Measurements from ENCODE around the gene UBE3D. TPM values are rescaled to one million over a fixed set of nuclear protein-coding genes. Genes with fewer than 3 reads are reported as not detected.

UBE3D gene
- total RNA-seq, 3 donors from 2014 or later (not counting 1 experiment from before 2014, with no cell fraction given), result 6.6 to 7.9 (median 7.2) TPM

DNA sequence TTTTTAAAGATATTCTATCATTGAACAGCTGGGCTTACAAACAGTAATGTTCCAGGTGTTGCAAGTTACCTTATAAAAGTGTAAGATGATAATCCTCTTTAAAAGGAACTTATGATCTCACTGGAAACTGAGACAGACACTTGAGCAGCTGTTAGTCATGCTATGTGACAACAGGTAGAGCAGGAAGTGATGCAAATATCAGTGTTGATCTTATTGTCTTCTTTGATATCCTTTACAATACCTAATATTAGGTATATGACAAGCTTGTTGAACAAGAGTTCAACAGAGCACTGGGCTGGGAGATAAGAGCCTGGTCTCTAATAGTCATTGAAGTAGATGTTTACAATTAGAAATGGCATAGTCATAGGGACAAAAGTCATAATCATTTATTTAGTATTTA is 150.0 kb downstream of the UBE3D start:
- ATAC-seq (no peak), DNase-seq (no peak)
- no peak overlapping the region for H3K4me3 ChIP-seq (ENCODE audit: low read length)
- H3K4me1 ChIP-seq (ENCODE audit: control insufficient read depth, insufficient read depth, low read length), result no peaks in the 10 kb centered on the region
- H3K27me3 ChIP-seq (ENCODE audit: control insufficient read depth, insufficient read depth, low read length), result no peaks in the 10 kb centered on the region
- no peaks in the 10 kb centered on the region for H3K36me3 ChIP-seq (ENCODE audit: control insufficient read depth, insufficient read depth, low read length)
- no peaks in the 10 kb centered on the region for H3K9me3 ChIP-seq (ENCODE audit: control insufficient read depth, insufficient read depth, low read length)
- Mint-ChIP-seq H3K4me1 (no peaks in the 10 kb centered on the region), H3K36me3 (no peaks in the 10 kb centered on the region), H3K4me3 (no peak overlapping the region), H3K9me3 (peaks cover 0 to 6% of the 10 kb centered on the region in 2 donors), H3K27me3 (ENCODE audit: low read depth in 2 of 2) (no peaks in the 10 kb centered on the region), H3K27ac (no peak overlapping the region)
- no peak overlapping the region for H3K27ac ChIP-seq (ENCODE audit: low read length)
- intact Hi-C loops (cut with micrococcal nuclease), result no loop called here
- TF ChIP-seq CTCF (IDR thresholded peaks at IDR 0.05), result no peak

GRCh38 chr6:82914511-82914910 is 151.1 kb downstream of the UBE3D start:
- H3K4me3 ChIP-seq (ENCODE audit: low read length), result no peak overlapping the region
- no peaks in the 10 kb centered on the region for H3K9me3 ChIP-seq (ENCODE audit: control insufficient read depth, insufficient read depth, low read length)
- Mint-ChIP-seq H3K4me3 (no peak overlapping the region), H3K4me1 (no peaks in the 10 kb centered on the region), H3K27me3 (ENCODE audit: low read depth in 2 of 2) (no peaks in the 10 kb centered on the region), H3K27ac (no peak overlapping the region), H3K36me3 (no peaks in the 10 kb centered on the region), H3K9me3 (peaks cover 0 to 6% of the 10 kb centered on the region in 2 donors)
- 100% methylated on average over 2 of the region's 4 CpGs for WGBS (ENCODE audit: insufficient coverage)
- no peak overlapping the region for H3K27ac ChIP-seq (ENCODE audit: low read length)
- ATAC-seq (no peak), DNase-seq (no peak)
- no peaks in the 10 kb centered on the region for H3K36me3 ChIP-seq (ENCODE audit: control insufficient read depth, insufficient read depth, low read length)
- intact Hi-C loops (cut with micrococcal nuclease), result no loop called here
- no peaks in the 10 kb centered on the region for H3K4me1 ChIP-seq (ENCODE audit: control insufficient read depth, insufficient read depth, low read length)
- no peaks in the 10 kb centered on the region for H3K27me3 ChIP-seq (ENCODE audit: control insufficient read depth, insufficient read depth, low read length)
- no peak for TF ChIP-seq CTCF (IDR thresholded peaks at IDR 0.05)

- Mint-ChIP-seq H3K27ac (no peak overlapping the region), H3K4me1 (no peaks in the 10 kb centered on the region), H3K9me3 (no peaks in the 10 kb centered on the region), H3K4me3 (no peak overlapping the region), H3K36me3 (no peaks in the 10 kb centered on the region), H3K27me3 (ENCODE audit: low read depth in 2 of 2) (no peaks in the 10 kb centered on the region)
- Histone ChIP-seq H3K4me1 (ENCODE audit: control insufficient read depth, insufficient read depth, low read length) (no peaks in the 10 kb centered on the region), H3K27me3 (ENCODE audit: control insufficient read depth, insufficient read depth, low read length) (no peaks in the 10 kb centered on the region), H3K36me3 (ENCODE audit: control insufficient read depth, insufficient read depth, low read length) (no peaks in the 10 kb centered on the region), H3K27ac (ENCODE audit: low read length) (no peak overlapping the region), H3K9me3 (ENCODE audit: control insufficient read depth, insufficient read depth, low read length) (no peaks in the 10 kb centered on the region), H3K4me3 (ENCODE audit: low read length) (no peak overlapping the region)
- no peak for TF ChIP-seq CTCF (IDR thresholded peaks at IDR 0.05)
- intact Hi-C loops (cut with micrococcal nuclease), result no loop called here
- no peak for DNase-seq
- no peak for ATAC-seq
Observed at GRCh38 chr6:82910820-82911219, 154.8 kb downstream of the UBE3D start.

GRCh38 chr6:82910395-82910794 is 155.2 kb downstream of the UBE3D start:
- TF ChIP-seq CTCF (IDR thresholded peaks at IDR 0.05), result no peak
- no peaks in the 10 kb centered on the region for H3K36me3 Mint-ChIP-seq
- 88% methylated on average over 1 of the region's 1 CpG for WGBS (ENCODE audit: insufficient coverage)
- H3K27me3 ChIP-seq (ENCODE audit: control insufficient read depth, insufficient read depth, low read length), result no peaks in the 10 kb centered on the region
- ATAC-seq (no peak), DNase-seq (no peak)
- H3K9me3 ChIP-seq (ENCODE audit: control insufficient read depth, insufficient read depth, low read length), result no peaks in the 10 kb centered on the region
- H3K9me3 Mint-ChIP-seq, result no peaks in the 10 kb centered on the region
- no peak overlapping the region for H3K4me3 ChIP-seq (ENCODE audit: low read length)
- intact Hi-C loops (cut with micrococcal nuclease), result no loop called here
- H3K27ac Mint-ChIP-seq, result no peak overlapping the region
- no peak overlapping the region for H3K4me3 Mint-ChIP-seq
- no peak overlapping the region for H3K27ac ChIP-seq (ENCODE audit: low read length)
- no peaks in the 10 kb centered on the region for H3K4me1 Mint-ChIP-seq
- H3K4me1 ChIP-seq (ENCODE audit: control insufficient read depth, insufficient read depth, low read length), result no peaks in the 10 kb centered on the region
- no peaks in the 10 kb centered on the region for H3K36me3 ChIP-seq (ENCODE audit: control insufficient read depth, insufficient read depth, low read length)
- H3K27me3 Mint-ChIP-seq (ENCODE audit: low read depth in 2 of 2), result no peaks in the 10 kb centered on the region
